ENCODE results near the gene HPRT1. TPM values are rescaled to one million over a fixed set of nuclear protein-coding genes. Genes with fewer than 3 reads are reported as not detected.

The HPRT1 gene
- total RNA-seq, 8 experiments from 2014 or later = 4.1 to 24.0 (median 10.7) TPM

DNA sequence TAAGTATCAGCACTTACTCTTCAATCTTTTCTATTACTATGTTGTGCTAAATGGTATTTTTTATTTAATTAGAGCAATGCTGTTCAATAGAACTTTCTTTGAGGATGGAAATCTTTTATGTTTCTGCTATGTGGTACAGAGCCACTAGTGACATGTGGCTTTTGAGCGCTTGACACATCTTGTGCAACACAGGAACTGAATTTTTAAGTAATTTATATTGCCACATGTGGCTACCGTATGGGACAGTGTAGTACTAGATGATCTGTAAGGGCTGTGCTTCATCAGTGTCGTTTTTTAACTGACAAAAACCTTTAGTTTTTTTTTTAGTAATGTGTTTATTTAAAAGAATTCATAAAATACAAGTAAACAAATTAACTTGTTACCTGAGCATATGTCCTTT lies 22.4 kb downstream of the HPRT1 start:
- Histone ChIP-seq H3K4me1 (replicated peaks in 1 of 2) (no peaks in the 10 kb centered on the region), H3K4me3 (no peak overlapping the region), H3K27ac (no peak overlapping the region)
- 20 to 71% (median 65%) methylated on average over 1 to 3 of the region's 3 CpGs; no CpG with 5 or more reads in 6 of the 10 experiments for WGBS, 10 experiments
- in situ Hi-C loops (cut with MboI; ENCODE audit: low pct_unique_long_range_greater_than_20kb in 2 of 9, low sequenced_read_pairs in 9 of 9, unreplicated experiment in 9 of 9) = no loop called here
- peak in 2 of 8 experiments; percentile 32 to 46 for ATAC-seq (replicated peaks in 6 of 8)

DNA sequence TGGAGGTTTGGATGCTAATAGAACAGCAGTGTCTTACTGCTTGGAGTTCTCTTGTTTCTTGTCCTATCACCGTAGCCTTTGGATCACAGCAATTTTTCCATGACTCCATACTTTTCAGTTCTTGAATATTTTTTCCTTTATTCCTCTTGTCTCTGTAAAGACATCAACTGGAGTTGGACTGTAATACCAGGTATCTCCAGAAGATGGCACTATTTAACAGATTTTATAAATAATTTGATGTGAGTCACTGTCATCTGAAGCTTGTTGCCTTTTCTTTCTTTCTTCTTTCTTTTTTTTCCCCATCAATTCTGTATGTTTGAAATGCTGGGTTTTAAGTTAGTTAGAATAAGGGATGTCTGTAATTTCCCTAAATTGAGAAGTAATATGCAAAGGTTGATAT lies 24.1 kb downstream of the HPRT1 start:
- H3K27ac ChIP-seq = no peak overlapping the region
- no peak overlapping the region for H3K4me3 ChIP-seq
- WGBS, 10 experiments = 0 to 100% (median 8%) methylated on average over 1 of the region's 1 CpG; no CpG with 5 or more reads in 7 of the 10 experiments
- in situ Hi-C loops (cut with MboI; ENCODE audit: low pct_unique_long_range_greater_than_20kb in 2 of 9, low sequenced_read_pairs in 9 of 9, unreplicated experiment in 9 of 9) = no loop called here
- H3K4me1 ChIP-seq (replicated peaks in 1 of 2) = no peaks in the 10 kb centered on the region
- peak in 1 of 8 experiments; percentile 37 for ATAC-seq (replicated peaks in 6 of 8)

DNA sequence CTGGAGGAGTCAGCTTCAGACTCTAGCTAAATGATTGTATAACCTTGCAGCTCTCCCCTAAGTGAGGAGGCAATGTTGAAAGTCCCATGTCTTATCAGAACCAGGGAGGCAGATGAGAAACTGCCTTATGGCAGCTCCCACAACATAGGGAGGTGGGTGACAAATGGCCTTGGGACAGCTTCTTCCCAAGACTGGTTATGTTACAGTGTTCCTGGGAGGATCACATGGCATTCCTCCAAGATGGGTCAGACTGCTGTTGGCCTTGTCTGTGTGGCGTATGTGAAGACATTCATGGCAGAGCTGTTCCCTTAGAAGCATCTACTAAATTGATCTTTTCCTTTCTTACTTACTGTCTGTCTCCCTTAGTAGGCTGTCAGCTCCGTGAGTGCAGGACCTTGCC lies 42.0 kb downstream of the HPRT1 start:
- in situ Hi-C loops (cut with MboI; ENCODE audit: low pct_unique_long_range_greater_than_20kb in 2 of 9, low sequenced_read_pairs in 9 of 9, unreplicated experiment in 9 of 9) = loop anchor here in 4 of 9 experiments (25.0 kb wide), 1 partner anchor 260 kb away; no protein-coding TSS in a partner anchor
- Histone ChIP-seq H3K27ac (no peak overlapping the region), H3K4me3 (no peak overlapping the region), H3K4me1 (replicated peaks in 1 of 2) (no peaks in the 10 kb centered on the region)
- no peak for ATAC-seq (replicated peaks in 6 of 8)
- 73 to 100% methylated on average over 1 to 2 of the region's 2 CpGs; no CpG with 5 or more reads in 8 of the 10 experiments for WGBS, 10 experiments

DNA sequence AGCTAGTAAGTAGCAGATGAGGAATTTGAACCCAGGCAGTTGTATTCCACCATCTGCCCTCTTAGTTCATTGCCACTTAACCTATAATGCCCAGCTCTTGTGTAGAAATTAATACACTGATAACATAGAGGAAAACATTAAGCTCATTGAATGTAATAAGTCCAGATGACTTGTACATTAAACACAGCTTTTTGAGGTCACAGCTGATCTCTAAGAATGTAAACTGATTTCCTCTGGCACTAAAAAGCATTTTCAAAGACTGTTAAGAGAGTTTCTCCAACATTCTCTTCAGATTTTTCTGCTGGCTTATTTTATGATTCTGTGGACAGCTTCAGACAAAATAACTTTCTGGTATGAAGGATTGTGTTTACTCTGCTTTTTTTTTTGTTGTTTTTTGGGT lies 42.7 kb downstream of the HPRT1 start:
- Histone ChIP-seq H3K4me1 (replicated peaks in 1 of 2) (no peaks in the 10 kb centered on the region), H3K27ac (no peak overlapping the region), H3K4me3 (no peak overlapping the region)
- no peak for ATAC-seq (replicated peaks in 6 of 8)
- in situ Hi-C loops (cut with MboI; ENCODE audit: low pct_unique_long_range_greater_than_20kb in 2 of 9, low sequenced_read_pairs in 9 of 9, unreplicated experiment in 9 of 9) = loop anchor here in 4 of 9 experiments (25.0 kb wide), 1 partner anchor 260 kb away; no protein-coding TSS in a partner anchor

DNA sequence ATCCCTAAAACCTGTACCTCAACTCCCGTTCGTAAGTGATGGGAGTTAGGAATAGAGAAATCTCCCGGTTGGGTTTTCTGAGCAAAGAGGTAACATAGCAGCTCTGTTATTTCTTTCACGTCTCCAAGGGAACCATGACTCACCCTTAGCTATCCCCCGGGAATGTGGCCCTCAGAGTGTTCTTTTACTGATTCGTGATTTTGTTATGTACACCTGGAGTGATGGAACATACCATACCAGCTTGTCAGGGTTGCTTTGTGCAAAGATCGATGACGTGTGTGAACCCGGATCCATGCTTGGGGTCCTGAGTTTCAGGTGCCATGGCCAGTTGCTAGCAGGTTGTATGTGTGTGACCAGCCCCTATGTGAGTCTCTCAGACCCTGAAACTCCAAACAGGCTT lies 52.6 kb downstream of the HPRT1 start:
- H3K4me3 ChIP-seq = no peak overlapping the region
- in situ Hi-C loops (cut with MboI; ENCODE audit: low pct_unique_long_range_greater_than_20kb in 2 of 9, low sequenced_read_pairs in 9 of 9, unreplicated experiment in 9 of 9) = loop anchor here in 4 of 9 experiments (25.0 kb wide), 1 partner anchor 250 kb away; no protein-coding TSS in a partner anchor
- ATAC-seq (replicated peaks in 6 of 8) = peak in 2 of 8 experiments; percentile 51 to 82

DNA sequence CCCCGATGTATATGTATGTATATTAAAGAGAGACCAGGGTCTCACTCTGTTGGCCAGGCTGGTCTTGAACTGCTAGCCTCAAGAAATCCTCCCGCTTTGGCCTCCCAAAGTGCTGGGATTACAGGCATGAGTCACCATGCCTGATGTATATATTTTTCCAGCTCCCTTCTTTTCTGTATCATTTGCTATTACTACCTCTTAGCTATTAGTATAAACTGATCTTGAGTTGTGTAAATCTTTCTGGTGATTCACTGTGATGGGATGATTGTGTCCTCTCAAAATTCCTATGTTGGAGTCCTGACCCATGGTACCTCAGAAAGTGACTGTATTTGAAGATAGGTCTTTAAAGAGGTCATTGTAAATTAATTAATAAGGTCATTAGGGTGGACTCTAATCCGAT lies 53.1 kb downstream of the HPRT1 start:
- in situ Hi-C loops (cut with MboI; ENCODE audit: low pct_unique_long_range_greater_than_20kb in 2 of 9, low sequenced_read_pairs in 9 of 9, unreplicated experiment in 9 of 9) = loop anchor here in 4 of 9 experiments (25.0 kb wide), 1 partner anchor 249 kb away; no protein-coding TSS in a partner anchor
- WGBS, 10 experiments = 55 to 100% (median 90%) methylated on average over 1 to 2 of the region's 3 CpGs; no CpG with 5 or more reads in 6 of the 10 experiments

More for the DNA sequence above, 52.6 kb downstream of the HPRT1 start:
- WGBS, 10 experiments = 24 to 90% methylated on average over 2 of the region's 9 CpGs; no CpG with 5 or more reads in 8 of the 10 experiments
- Histone ChIP-seq H3K27ac (no peak overlapping the region), H3K4me1 (replicated peaks in 1 of 2) (no peaks in the 10 kb centered on the region)

DNA sequence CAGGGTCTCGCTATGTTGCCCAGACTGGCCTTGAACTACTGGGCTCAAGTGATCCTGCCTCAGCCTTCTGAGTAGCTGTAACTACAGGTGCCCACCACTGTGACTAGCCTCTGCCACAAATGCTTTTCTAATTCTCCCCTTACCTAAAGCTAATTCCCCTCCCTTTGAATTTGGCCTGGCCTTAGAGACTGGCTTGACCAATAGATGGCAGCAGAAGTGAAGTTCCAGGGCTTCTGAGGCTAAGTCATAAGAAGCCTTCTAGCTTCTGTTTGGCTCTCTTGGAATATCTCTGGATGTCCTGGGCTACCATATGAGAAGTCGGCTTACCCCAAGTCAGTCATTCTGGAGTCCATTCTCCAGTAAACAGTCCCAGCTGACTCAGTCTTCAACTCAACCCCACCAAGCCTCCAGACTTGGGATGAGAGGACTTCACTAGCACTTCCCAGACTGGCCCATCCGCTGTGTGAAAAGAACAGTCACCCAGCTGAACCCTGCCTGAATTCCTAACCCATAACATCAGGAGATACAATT lies 61.0 kb downstream of the HPRT1 start:
- 57 to 71% methylated on average over 1 to 3 of the region's 3 CpGs; no CpG with 5 or more reads in 8 of the 10 experiments for WGBS, 10 experiments
- H3K4me3 ChIP-seq = no peak overlapping the region
- in situ Hi-C loops (cut with MboI; ENCODE audit: low pct_unique_long_range_greater_than_20kb in 2 of 9, low sequenced_read_pairs in 9 of 9, unreplicated experiment in 9 of 9) = loop anchor here in 4 of 9 experiments (25.0 kb wide), 1 partner anchor 241 kb away; no protein-coding TSS in a partner anchor
- no peak overlapping the region for H3K27ac ChIP-seq
- no peaks in the 10 kb centered on the region for H3K4me1 ChIP-seq (replicated peaks in 1 of 2)
- peak in 7 of 8 experiments; percentile 33 to 93 (median 71) for ATAC-seq (replicated peaks in 6 of 8)

More for the DNA sequence above, 53.1 kb downstream of the HPRT1 start:
- Histone ChIP-seq H3K4me1 (replicated peaks in 1 of 2) (no peaks in the 10 kb centered on the region), H3K4me3 (no peak overlapping the region), H3K27ac (no peak overlapping the region)
- no peak for ATAC-seq (replicated peaks in 6 of 8)

DNA sequence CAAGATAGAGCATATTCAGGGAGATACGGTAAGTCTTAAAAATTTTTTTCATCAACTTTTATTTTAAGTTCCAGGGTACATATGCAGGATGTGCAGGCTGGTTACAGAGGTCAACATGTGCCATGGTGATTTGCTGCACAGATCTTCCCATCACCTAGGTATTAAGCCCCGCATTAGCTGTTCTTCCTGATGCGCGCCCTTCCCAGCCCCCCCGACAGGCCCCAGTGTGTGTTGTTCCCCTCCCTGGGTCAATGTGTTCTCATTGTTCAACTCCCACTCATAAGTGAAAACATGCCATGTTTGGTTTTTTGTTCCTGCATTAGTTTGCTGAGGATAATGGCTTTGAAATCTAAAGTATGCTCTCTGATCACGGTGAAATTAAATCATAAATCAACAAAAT lies 64.2 kb downstream of the HPRT1 start:
- in situ Hi-C loops (cut with MboI; ENCODE audit: low pct_unique_long_range_greater_than_20kb in 2 of 9, low sequenced_read_pairs in 9 of 9, unreplicated experiment in 9 of 9) = loop anchor here in 4 of 9 experiments (25.0 kb wide), 1 partner anchor 238 kb away; no protein-coding TSS in a partner anchor
- Histone ChIP-seq H3K27ac (no peak overlapping the region), H3K4me1 (replicated peaks in 1 of 2) (peaks cover 0 to 4% of the 10 kb centered on the region in 2 donors), H3K4me3 (no peak overlapping the region)
- 40 to 100% (median 92%) methylated on average over 1 to 5 of the region's 6 CpGs; no CpG with 5 or more reads in 4 of the 10 experiments for WGBS, 10 experiments
- no peak for ATAC-seq (replicated peaks in 6 of 8)

DNA sequence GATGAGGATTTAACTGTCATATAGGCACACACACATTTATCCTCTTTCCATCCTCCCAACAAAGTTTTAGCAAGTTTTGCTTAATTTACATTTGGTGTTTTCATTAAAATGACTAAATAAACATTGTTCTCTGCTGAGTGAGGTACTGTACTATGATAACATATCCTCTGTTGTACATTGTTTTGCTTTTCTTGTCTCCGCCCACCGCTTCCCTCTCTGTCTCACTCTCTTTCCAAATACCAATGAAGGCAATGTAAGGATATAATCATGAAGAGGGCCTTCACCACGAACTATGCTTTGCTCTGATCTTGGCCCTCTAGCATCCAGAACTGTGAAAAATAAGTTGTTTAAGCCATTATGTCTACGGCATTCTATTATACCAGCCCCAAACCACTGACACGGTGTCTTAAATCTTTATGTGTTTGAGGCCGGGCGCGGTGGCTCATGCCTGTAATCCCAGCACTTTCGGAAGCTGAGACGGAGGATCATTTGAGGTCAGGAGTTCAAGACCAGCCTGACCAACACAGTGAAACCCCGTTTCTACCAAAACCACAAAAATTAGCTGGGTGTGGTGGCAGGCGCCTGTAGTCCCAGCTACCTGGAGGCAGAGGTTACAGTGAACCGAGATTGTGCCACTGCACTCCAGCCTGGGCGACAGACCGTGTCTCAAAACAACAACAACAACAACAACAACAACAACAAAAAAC lies 65.3 kb downstream of the HPRT1 start:
- in situ Hi-C loops (cut with MboI; ENCODE audit: low pct_unique_long_range_greater_than_20kb in 2 of 9, low sequenced_read_pairs in 9 of 9, unreplicated experiment in 9 of 9) = no loop called here
- H3K4me3 ChIP-seq = no peak overlapping the region
- WGBS, 10 experiments = 62 to 95% (median 79%) methylated on average over 3 to 11 of the region's 15 CpGs; no CpG with 5 or more reads in 6 of the 10 experiments
- peaks cover 0 to 7% of the 10 kb centered on the region in 2 donors for H3K4me1 ChIP-seq (replicated peaks in 1 of 2)
- H3K27ac ChIP-seq = no peak overlapping the region
- ATAC-seq (replicated peaks in 6 of 8) = no peak

DNA sequence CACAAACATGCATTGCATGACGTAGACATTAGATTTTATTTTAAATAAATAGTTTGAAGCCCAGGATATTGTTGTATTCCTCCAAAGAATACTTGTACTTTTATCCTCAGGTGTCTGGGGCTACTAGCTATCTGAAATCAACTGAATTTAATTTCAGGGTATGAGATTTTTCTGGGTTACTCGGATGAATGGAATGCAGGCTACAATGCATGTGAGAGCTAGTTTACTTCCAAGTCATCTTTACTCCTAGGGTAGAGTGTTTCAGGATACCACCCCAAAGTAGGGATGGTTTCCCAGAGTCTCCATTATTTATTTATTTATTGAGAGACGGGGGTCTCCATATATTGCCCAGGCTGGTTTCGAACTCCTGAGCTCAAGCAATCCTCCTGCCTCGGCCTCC lies 66.4 kb downstream of the HPRT1 start:
- H3K4me3 ChIP-seq = no peak overlapping the region
- in situ Hi-C loops (cut with MboI; ENCODE audit: low pct_unique_long_range_greater_than_20kb in 2 of 9, low sequenced_read_pairs in 9 of 9, unreplicated experiment in 9 of 9) = no loop called here
- H3K27ac ChIP-seq = no peak overlapping the region
- WGBS, 10 experiments = 38 to 100% (median 68%) methylated on average over 1 to 3 of the region's 5 CpGs; no CpG with 5 or more reads in 7 of the 10 experiments
- H3K4me1 ChIP-seq (replicated peaks in 1 of 2) = peaks cover 0 to 7% of the 10 kb centered on the region in 2 donors
- no peak for ATAC-seq (replicated peaks in 6 of 8)

DNA sequence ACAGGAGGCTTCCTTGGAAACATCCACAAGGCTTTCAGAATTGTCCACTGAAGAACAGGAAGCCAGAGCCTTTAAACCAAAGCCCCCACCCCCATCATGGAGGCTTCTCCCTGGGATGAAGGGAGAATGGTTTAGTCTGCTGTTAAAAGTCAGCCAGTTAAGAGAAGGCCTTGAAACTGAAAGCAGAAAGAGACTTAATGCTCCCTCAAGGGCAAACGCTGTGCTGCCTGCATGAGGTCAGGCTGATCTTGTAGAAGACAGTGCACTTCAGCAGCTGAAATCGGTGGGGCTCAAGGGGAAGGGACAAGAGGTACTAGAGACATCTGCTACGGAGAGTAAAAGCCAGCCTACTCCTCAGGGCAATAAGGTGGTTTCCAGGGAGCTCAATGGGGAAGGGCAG lies 69.0 kb downstream of the HPRT1 start:
- H3K4me3 ChIP-seq = no peak overlapping the region
- in situ Hi-C loops (cut with MboI; ENCODE audit: low pct_unique_long_range_greater_than_20kb in 2 of 9, low sequenced_read_pairs in 9 of 9, unreplicated experiment in 9 of 9) = no loop called here
- WGBS, 10 experiments = 0 to 17% methylated on average over 1 to 2 of the region's 3 CpGs; no CpG with 5 or more reads in 8 of the 10 experiments
- peaks cover 0 to 7% of the 10 kb centered on the region in 2 donors for H3K4me1 ChIP-seq (replicated peaks in 1 of 2)
- no peak overlapping the region for H3K27ac ChIP-seq
- ATAC-seq (replicated peaks in 6 of 8) = peak in 4 of 8 experiments; percentile 31 to 74 (median 61)

DNA sequence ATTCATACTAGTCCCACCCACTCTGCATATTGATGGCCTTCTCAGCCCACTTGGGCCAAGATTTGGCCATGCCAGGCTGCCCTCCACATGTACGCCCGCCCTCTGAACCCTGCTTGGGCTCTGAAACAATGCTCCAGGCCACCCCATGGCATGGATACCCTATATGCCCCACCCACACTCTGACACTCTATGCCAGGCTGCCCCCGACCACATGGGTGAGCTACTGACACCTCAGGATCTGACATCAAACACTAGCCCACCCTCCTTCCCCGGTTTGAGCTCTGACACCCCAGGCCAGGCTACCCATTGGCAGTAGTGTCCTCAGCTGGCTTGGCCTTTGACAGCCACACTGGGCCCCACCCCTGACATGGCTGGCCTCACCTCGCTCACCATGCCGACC lies 69.5 kb downstream of the HPRT1 start:
- in situ Hi-C loops (cut with MboI; ENCODE audit: low pct_unique_long_range_greater_than_20kb in 2 of 9, low sequenced_read_pairs in 9 of 9, unreplicated experiment in 9 of 9) = no loop called here
- H3K4me3 ChIP-seq = no peak overlapping the region
- no peak for ATAC-seq (replicated peaks in 6 of 8)
- WGBS, 10 experiments = 80% methylated on average over 2 of the region's 6 CpGs; no CpG with 5 or more reads in 9 of the 10 experiments
- peaks cover 0 to 7% of the 10 kb centered on the region in 2 donors for H3K4me1 ChIP-seq (replicated peaks in 1 of 2)
- no peak overlapping the region for H3K27ac ChIP-seq

DNA sequence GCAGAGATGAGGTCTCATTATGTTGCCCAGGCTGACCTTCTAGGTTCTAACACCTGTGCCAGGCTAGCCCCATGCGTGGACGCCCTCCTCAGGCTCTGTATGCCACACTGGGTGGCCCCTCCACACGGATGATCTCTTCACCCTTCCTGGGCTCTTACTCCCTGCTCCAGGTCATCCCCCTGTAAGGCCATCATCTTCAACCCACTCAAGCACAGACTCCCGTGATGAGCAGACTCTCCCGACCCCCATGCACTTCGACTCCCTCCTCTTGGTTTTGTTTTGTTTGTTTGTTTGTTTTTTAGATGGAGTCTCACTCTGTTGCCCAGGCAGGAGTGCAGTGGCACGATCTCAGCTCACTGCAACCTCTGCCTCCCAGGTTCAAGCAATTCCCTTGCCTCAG lies 70.9 kb downstream of the HPRT1 start:
- H3K4me1 ChIP-seq (replicated peaks in 1 of 2) = peaks cover 0 to 7% of the 10 kb centered on the region in 2 donors
- no peak overlapping the region for H3K4me3 ChIP-seq
- in situ Hi-C loops (cut with MboI; ENCODE audit: low pct_unique_long_range_greater_than_20kb in 2 of 9, low sequenced_read_pairs in 9 of 9, unreplicated experiment in 9 of 9) = no loop called here
- no peak overlapping the region for H3K27ac ChIP-seq
- ATAC-seq (replicated peaks in 6 of 8) = no peak
- 43 to 100% (median 87%) methylated on average over 1 to 4 of the region's 7 CpGs; no CpG with 5 or more reads in 4 of the 10 experiments for WGBS, 10 experiments

Data from motor neuron (in vitro differentiated cells).